ENCODE data around the gene PLEKHM3.

The PLEKHM3 gene

DNA sequence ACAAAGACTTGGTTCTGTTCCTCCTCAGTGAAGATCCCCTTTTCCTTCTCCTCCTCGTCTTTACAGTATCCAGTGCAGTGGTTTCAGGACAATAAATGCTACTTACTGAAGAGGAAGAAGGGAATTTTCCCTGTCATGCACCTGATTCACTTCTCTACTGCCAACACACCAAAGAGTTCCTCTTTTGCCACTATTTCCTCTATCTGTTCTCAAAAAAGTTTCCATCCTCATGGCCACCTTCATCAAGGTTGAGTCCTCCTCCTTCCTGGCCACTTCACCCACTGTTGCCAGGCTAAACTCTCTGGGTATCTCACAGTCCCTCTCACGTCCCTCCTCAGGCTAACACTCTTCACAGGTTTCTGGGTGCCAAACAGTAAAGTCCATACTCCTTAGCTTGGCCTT lies 41.7 kb downstream of the PLEKHM3 start:
- TF ChIP-seq, protein P1, sequence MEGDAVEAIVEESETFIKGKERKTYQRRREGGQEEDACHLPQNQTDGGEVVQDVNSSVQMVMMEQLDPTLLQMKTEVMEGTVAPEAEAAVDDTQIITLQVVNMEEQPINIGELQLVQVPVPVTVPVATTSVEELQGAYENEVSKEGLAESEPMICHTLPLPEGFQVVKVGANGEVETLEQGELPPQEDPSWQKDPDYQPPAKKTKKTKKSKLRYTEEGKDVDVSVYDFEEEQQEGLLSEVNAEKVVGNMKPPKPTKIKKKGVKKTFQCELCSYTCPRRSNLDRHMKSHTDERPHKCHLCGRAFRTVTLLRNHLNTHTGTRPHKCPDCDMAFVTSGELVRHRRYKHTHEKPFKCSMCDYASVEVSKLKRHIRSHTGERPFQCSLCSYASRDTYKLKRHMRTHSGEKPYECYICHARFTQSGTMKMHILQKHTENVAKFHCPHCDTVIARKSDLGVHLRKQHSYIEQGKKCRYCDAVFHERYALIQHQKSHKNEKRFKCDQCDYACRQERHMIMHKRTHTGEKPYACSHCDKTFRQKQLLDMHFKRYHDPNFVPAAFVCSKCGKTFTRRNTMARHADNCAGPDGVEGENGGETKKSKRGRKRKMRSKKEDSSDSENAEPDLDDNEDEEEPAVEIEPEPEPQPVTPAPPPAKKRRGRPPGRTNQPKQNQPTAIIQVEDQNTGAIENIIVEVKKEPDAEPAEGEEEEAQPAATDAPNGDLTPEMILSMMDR (IDR thresholded peaks at IDR 0.05) = no peak
- Histone ChIP-seq H3K4me3 (no peak overlapping the region), H3K27ac (no peak overlapping the region)
- DNase-seq (ENCODE audit: low spot score) = no peak

DNA sequence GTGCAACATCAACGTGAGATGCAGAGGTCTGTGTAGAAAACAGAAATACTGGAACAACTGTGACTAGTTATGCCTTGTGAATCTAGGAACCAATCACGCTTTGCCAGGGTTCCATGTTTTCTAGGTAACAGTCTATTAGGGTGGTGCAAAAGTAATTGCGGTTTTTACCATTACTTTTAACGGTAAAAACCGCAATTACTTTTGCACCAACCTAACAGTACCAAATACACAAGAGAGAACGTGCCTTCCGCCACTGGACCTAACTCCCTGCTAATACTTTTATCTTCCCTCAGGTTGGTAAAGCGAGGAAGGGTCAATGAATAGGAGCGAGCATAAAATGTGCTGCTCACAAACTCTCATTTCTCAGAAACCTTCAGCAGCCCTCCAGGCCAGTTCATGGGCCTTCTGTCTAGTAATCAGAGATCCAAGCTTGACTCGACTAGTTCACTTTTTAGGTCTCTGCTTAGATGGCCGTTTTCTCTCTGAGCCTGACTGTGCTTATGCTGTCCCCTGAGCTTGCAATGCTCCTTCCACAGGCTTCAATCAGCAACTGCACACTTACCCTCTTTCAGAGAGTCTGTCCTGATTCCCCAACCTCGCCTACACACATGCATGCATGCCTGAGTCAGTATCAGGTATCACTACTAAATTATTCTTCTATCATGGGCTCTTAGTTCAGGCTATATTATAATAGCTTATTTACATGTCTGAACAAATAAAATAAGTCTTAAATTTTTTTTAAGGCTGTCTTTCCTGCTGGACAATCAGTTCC lies 47.0 kb downstream of the PLEKHM3 start:
- no peak for DNase-seq (ENCODE audit: low spot score)
- no peak overlapping the region for H3K4me3 ChIP-seq
- no peak overlapping the region for H3K27ac ChIP-seq
- TF ChIP-seq, protein P1 (IDR thresholded peaks at IDR 0.05) = no peak

DNA sequence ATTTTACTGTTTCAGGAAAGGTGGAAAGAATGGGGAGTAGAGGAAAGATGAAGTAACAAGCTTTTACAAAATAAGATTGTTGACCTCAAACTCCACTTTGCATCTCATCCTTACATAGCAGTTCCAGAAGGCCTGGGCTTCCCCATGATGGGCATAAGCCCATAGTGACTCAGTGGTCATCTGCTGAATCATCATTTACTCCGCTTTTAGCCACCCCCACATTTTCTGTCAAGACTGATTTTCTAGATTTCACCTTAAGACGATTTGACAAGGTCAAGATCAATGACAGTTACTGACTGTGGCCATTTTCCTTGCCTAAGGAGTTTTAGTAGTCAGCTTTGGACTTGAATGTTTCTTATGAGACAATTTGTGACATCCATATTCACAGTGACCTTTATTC lies 49.4 kb downstream of the PLEKHM3 start:
- TF ChIP-seq, protein P1 (IDR thresholded peaks at IDR 0.05) = no peak
- no peak overlapping the region for H3K27ac ChIP-seq
- H3K4me3 ChIP-seq = no peak overlapping the region

GRCh38 chr2:207974216-207974605 lies 51.1 kb downstream of the PLEKHM3 start:
- DNase-seq (ENCODE audit: low spot score) = no peak
- Histone ChIP-seq H3K4me3 (no peak overlapping the region), H3K27ac (no peak overlapping the region)
- TF ChIP-seq, protein P1 (IDR thresholded peaks at IDR 0.05) = no peak

More for the DNA sequence above, 49.4 kb downstream of the PLEKHM3 start:
- DNase-seq (ENCODE audit: low spot score) = no peak

DNA sequence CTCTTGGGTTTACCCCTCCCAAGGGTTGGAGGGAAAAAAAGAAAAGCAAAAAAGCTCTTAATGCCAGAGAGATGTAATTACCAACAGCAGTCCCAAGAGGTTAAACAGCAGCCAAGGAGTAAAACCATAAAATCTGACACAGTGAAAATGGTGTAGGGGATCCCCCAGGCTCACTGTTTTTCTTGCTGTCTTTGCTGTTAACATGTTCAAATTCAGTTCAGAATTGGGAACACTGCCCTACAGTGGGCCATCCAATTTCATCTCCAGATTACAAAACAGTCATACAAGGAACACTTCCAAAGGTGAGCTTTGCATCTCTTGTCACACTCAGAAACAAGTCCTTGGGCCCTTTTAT lies 54.5 kb downstream of the PLEKHM3 start:
- TF ChIP-seq, protein P1 (IDR thresholded peaks at IDR 0.05) = no peak
- DNase-seq (ENCODE audit: low spot score) = no peak
- H3K27ac ChIP-seq = no peak overlapping the region
- no peak overlapping the region for H3K4me3 ChIP-seq

DNA sequence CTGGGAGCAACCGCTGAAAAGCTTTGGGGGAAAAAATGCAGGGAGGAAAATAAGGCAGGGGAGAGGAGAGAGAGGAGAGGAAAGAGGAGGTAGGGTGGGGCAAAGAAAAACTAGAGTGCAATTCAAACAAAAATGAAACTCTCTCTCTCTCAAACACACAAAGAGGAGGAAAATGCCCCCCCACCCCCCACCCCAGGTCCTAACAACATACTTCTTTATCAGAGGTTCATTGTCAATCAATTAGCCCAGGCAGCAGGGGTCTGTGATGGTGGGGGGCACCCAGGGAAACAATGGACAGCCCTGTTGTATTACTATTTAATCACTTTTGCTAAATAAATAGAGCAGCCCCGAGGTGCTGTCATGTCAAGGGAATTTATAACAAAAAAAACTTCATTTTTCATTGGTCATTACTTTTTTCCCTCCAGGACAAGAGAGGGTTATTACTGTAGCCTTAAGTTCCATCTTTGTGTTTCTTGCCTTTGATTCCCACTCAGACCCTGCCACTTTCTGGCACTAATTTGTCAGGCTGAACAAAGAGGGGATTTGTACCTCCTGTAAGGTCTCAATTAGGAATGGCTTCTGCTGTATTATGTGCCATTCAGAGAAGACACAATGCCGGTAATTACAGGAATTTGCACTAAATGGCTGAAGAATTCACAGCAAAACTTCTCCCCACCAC lies 55.0 kb downstream of the PLEKHM3 start:
- no peak overlapping the region for H3K27ac ChIP-seq
- no peak overlapping the region for H3K4me3 ChIP-seq
- TF ChIP-seq, protein P1 (IDR thresholded peaks at IDR 0.05) = no peak
- DNase-seq (ENCODE audit: low spot score) = no peak

DNA sequence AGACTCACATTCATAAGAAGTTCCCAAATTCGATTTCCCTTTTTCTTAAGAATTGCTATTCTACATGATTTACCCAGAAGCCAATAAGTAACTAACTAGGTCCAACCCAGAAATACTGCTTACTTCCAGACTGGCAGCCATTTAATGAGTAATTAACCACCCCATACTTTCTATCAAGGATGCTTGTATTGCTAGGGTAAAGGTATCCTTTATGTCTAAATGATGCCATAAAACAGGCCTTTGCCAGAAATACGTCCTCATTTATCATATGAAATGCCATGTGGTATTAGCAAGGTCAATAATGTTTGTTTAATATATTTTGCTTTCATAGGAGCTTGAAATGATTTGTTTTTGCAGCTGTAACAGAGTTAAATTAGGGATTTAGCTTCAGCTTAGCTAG lies 56.1 kb downstream of the PLEKHM3 start:
- Histone ChIP-seq H3K27ac (no peak overlapping the region), H3K4me3 (no peak overlapping the region)
- DNase-seq (ENCODE audit: low spot score) = no peak
- TF ChIP-seq, protein P1 (IDR thresholded peaks at IDR 0.05) = no peak

All from coronary artery (tissue), 2 donors.